IPS-18a (cell line): Measurements from ENCODE around the gene SFXN5.

Experiments used
- H3K27ac ChIP-seq: one replicate; pipeline ENCODE4 v1.5.1; 2013; ENCODE audit warnings: low read length
- H3K27me3 ChIP-seq: one replicate; pipeline ENCODE4 v1.6.1; 2013; ENCODE audit warnings: mild to moderate bottlenecking, low read length; ENCODE audit not compliant: control insufficient read depth, insufficient read depth
- H3K36me3 ChIP-seq: one replicate; pipeline ENCODE4 v1.6.1; 2013; ENCODE audit warnings: low read depth, low read length; ENCODE audit not compliant: control insufficient read depth
- H3K4me1 ChIP-seq: one replicate; pipeline ENCODE4 v1.6.1; 2013; ENCODE audit warnings: low read depth, low read length; ENCODE audit not compliant: control insufficient read depth
- H3K4me3 ChIP-seq: one replicate; pipeline ENCODE4 v1.5.1; 2013; ENCODE audit warnings: low read length
- H3K9ac ChIP-seq: one replicate; pipeline ENCODE4 v1.6.1; 2013; ENCODE audit warnings: mild to moderate bottlenecking, low read length, moderate library complexity
- H3K9me3 ChIP-seq: one replicate; pipeline ENCODE4 v1.6.1; 2013; ENCODE audit warnings: low read depth, low read length; ENCODE audit not compliant: control insufficient read depth

SFXN5 gene

DNA sequence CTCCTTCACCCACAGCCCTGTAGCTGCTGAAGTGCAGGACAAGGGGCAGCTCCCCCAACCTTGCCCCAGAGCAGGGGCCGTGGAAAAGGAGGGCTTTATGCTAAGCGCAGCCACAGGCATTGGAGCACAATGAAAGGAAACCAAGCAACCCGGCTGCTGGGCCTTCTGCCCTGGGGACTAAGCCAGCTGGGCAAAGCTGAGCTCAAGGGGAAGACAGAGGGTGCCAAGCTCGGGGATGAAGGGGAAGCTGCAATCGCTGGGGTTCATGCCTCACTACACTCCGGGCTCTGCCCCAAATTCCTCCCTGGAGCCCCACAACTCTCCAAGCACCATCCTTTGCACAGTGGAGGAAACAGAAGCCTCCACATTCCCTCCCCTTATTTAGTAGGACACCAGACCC is 12.4 kb downstream of the SFXN5 start:
- no peak overlapping the region for H3K27ac ChIP-seq
- H3K9me3 ChIP-seq: peaks cover 6% of the 10 kb centered on the region
- H3K4me3 ChIP-seq: no peak overlapping the region
- peaks cover 11% of the 10 kb centered on the region for H3K4me1 ChIP-seq
- no peaks in the 10 kb centered on the region for H3K27me3 ChIP-seq
- no peak overlapping the region for H3K9ac ChIP-seq
- peaks cover 9% of the 10 kb centered on the region for H3K36me3 ChIP-seq

DNA sequence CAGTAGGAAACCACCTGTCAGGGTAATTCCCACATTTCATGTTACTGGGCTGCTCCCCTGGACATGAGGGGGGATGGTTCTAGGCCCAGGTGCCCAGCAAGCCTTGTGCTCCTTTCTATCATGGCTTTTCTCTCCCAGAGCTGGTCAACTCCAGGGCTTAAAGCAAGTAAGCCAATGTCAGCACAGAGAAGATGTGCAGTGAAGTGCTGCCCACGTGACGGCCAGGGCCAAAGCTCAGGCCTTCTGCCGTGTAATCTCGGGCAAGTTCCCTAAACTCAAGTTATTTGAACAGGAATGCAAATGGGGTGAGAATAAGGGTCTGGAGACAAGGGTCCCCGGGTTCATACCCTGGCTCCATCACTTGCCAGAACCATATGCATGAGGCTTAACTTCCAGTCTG is 16.5 kb downstream of the SFXN5 start:
- Histone ChIP-seq H3K4me3 (no peak overlapping the region), H3K27ac (no peak overlapping the region), H3K36me3 (peaks cover 6% of the 10 kb centered on the region)

GRCh38 chr2:73053316-73054114 is 18.0 kb downstream of the SFXN5 start:
- Histone ChIP-seq H3K27me3 (no peaks in the 10 kb centered on the region), H3K4me1 (peaks cover 10% of the 10 kb centered on the region), H3K27ac (no peak overlapping the region), H3K36me3 (peaks cover 6% of the 10 kb centered on the region), H3K9me3 (peaks cover 6% of the 10 kb centered on the region), H3K4me3 (no peak overlapping the region), H3K9ac (no peak overlapping the region)

More for the DNA sequence above, 16.5 kb downstream of the SFXN5 start:
- Histone ChIP-seq H3K4me1 (peaks cover 6% of the 10 kb centered on the region), H3K9me3 (peaks cover 6% of the 10 kb centered on the region), H3K27me3 (no peaks in the 10 kb centered on the region), H3K9ac (no peak overlapping the region)

- Histone ChIP-seq H3K4me3 (no peak overlapping the region), H3K36me3 (no peaks in the 10 kb centered on the region), H3K9me3 (no peaks in the 10 kb centered on the region), H3K9ac (no peak overlapping the region), H3K4me1 (peaks cover 10% of the 10 kb centered on the region), H3K27ac (no peak overlapping the region), H3K27me3 (no peaks in the 10 kb centered on the region)
These were observed 21.4 kb downstream of the SFXN5 start for GRCh38 chr2:73050121-73050545.

DNA sequence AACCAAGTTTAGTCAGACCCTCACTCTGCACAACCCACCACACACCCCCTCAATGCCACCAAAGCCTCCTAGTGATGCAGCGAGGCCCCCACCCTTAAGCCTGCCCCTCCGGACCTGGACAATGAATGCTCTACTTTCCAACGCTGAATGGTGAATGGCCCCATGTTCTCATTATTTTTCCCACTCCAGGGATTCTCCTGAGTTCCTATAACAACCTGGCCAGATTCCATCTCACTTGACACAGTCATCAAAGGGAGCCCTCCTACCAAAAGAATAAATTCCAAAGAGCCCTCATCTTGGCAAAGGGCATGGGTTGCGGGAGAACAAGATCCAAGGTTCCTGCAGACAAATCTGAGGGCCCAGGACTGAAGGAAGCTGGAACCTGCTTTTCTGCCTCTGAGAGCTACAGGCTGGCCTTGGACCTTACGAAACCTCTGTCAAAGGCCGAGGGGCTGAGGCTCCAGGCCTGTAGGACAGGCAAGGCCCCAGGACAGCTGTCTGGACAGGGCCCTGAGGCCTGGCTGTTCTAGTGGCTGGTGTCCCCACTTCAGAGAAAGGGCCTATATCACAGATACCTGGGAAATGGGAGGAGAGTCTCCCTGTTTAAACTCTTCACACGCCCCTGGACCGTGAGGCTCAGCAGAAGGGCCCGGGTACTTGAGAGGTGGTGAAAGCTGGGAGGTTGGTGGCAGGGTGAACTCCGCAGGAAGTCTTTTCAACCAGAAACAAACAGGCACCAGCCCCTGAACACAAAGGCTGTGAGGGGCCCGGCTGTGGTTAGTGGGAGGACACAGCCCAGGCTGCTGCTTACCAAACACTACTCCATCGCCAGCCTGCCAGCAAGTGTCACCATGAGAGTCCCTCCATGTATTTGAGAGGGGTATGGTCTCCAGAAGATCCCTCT is 27.3 kb downstream of the SFXN5 start:
- H3K36me3 ChIP-seq: no peaks in the 10 kb centered on the region
- peaks cover 5% of the 10 kb centered on the region for H3K4me1 ChIP-seq
- H3K4me3 ChIP-seq: no peak overlapping the region
- no peak overlapping the region for H3K27ac ChIP-seq
- H3K27me3 ChIP-seq: no peaks in the 10 kb centered on the region
- no peaks in the 10 kb centered on the region for H3K9me3 ChIP-seq
- H3K9ac ChIP-seq: no peak overlapping the region

DNA sequence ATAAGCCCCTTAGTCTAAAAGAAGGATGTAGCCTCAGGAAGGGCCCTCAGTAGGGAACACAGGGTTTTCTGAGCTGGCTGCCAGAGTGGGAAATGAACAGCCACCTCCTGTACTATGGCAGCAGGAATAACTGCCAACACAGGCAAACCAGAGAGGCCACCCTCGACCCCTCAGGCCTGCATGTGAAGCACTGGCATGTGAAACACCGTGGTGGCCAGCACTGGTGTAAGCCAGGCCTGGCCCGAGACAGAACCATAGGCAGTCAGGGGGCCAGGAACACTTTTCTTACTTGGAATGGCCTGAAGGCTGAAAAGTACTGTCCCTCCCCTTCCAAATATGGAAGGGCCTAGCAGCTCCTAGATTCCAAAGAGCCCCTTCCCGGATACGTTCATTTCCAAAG is 28.2 kb downstream of the SFXN5 start:
- no peaks in the 10 kb centered on the region for H3K9me3 ChIP-seq
- no peak overlapping the region for H3K9ac ChIP-seq
- no peaks in the 10 kb centered on the region for H3K27me3 ChIP-seq
- peaks cover under 1% of the 10 kb centered on the region for H3K36me3 ChIP-seq
- H3K27ac ChIP-seq: no peak overlapping the region
- H3K4me3 ChIP-seq: no peak overlapping the region
- peaks cover 5% of the 10 kb centered on the region for H3K4me1 ChIP-seq

- no peak overlapping the region for H3K27ac ChIP-seq
- peaks cover 5% of the 10 kb centered on the region for H3K36me3 ChIP-seq
- H3K4me3 ChIP-seq: no peak overlapping the region
- H3K9me3 ChIP-seq: no peaks in the 10 kb centered on the region
- H3K4me1 ChIP-seq: peaks cover 4% of the 10 kb centered on the region
- H3K27me3 ChIP-seq: no peaks in the 10 kb centered on the region
- H3K9ac ChIP-seq: no peak overlapping the region
These were observed 33.4 kb downstream of the SFXN5 start for GRCh38 chr2:73037947-73038585.

DNA sequence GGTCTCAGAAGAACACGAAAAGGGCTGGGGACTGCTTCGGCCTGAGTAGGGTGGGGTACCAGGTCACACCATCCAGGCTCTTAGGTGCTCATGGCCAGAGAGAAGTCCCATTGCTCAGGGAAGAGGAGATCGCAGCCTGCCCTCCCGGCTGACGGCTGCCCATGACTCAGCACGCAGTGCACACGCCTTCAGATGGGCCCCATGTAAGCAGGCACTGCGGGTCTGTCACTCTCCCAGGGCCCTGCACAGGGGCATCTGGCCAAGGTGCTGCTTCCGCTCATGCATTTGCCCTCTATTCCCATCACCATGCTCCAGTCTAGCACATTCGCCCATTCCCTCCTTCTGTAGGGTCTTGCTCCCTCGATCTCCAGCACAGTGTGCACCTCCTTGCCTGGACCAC is 34.7 kb downstream of the SFXN5 start:
- no peak overlapping the region for H3K4me3 ChIP-seq
- H3K4me1 ChIP-seq: peaks cover 4% of the 10 kb centered on the region
- H3K9me3 ChIP-seq: no peaks in the 10 kb centered on the region
- H3K27me3 ChIP-seq: no peaks in the 10 kb centered on the region
- H3K27ac ChIP-seq: no peak overlapping the region
- no peak overlapping the region for H3K9ac ChIP-seq
- peaks cover 5% of the 10 kb centered on the region for H3K36me3 ChIP-seq

DNA sequence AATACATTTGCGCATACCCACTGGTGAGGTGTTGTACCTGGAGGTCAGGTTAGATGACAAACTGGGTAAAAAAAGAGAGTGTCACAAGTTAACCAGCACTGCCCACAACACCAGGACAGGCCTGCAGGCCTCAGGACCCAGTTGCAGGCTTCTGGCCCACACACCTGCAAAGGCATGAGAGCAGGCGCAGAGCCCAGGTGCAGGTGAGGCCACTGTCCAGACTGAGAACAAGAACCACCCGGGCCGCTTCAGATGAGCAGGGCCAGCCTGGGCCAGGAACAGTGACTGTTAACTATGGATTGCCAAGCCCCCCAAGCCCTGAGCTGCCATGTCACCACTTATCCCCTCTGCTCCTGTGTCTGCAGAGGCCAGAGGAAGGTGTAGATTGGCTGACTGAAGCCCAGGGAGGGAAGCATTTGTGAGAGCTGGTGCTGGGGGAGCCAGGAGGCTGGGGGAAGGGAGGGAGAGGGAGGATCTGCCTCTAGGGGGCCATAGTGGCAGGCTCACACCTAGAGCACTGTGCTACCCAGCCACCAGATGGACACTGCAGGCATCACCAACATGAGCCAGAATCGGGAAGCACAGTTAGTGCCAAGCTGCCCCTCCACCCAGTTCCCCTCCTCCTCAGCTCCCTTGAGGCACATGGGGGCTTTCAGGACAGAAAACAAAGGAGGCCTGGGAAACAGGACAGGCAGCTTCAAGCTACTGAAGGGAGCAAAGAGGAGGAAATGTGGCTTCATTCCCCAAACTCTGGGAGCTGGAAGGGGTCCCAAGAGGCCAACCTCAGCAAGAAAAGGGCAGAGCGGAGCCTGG is 35.4 kb downstream of the SFXN5 start:
- Histone ChIP-seq H3K27ac (no peak overlapping the region), H3K9ac (no peak overlapping the region)

GRCh38 chr2:73034661-73035375 is 36.7 kb downstream of the SFXN5 start:
- Histone ChIP-seq H3K36me3 (peaks cover 5% of the 10 kb centered on the region), H3K9me3 (no peaks in the 10 kb centered on the region), H3K27ac (no peak overlapping the region), H3K9ac (no peak overlapping the region), H3K4me1 (peaks cover 4% of the 10 kb centered on the region), H3K4me3 (no peak overlapping the region), H3K27me3 (no peaks in the 10 kb centered on the region)

More for the DNA sequence above, 35.4 kb downstream of the SFXN5 start:
- Histone ChIP-seq H3K4me3 (no peak overlapping the region), H3K27me3 (no peaks in the 10 kb centered on the region), H3K36me3 (peaks cover 5% of the 10 kb centered on the region), H3K9me3 (no peaks in the 10 kb centered on the region), H3K4me1 (peaks cover 4% of the 10 kb centered on the region)
